Natural killer cell (primary cell): ENCODE data around the gene MPDU1. TPM values are rescaled to one million over a fixed set of nuclear protein-coding genes. Genes with fewer than 3 reads are reported as not detected.

Source experiments
- ATAC-seq, 3 donors: fragments of 150-1000 bp in 2 of 3; fragments of 200-7000 bp in 1 of 3; cut with Tn5 transposase; 1 replicate in 1 of 3; 2 replicates in 2 of 3; pipeline ENCODE4 v1.10.0; 2021; ENCODE audit warnings: mild to moderate bottlenecking in 2 of 3, moderate library complexity in 2 of 3
- DNase-seq, 2 donors: peaks; one replicate each; pipeline versions ENCODE4 v3.0.0 to v3.0.0-alpha.2; 2013 to 2021; ENCODE audit warnings: mixed read lengths in 1 of 2
- H3K27ac ChIP-seq: one replicate; pipeline ENCODE4 v1.5.1; 2013; ENCODE audit warnings: mild to moderate bottlenecking, low read length
- H3K27me3 ChIP-seq: one replicate; pipeline ENCODE4 v1.6.1; 2013; ENCODE audit warnings: low read length; ENCODE audit not compliant: control insufficient read depth, insufficient read depth
- H3K36me3 ChIP-seq: one replicate; pipeline ENCODE4 v1.6.1; 2013; ENCODE audit warnings: low read length; ENCODE audit not compliant: control insufficient read depth, insufficient read depth
- H3K4me1 ChIP-seq: one replicate; pipeline ENCODE4 v1.6.1; 2013; ENCODE audit warnings: low read length; ENCODE audit not compliant: control insufficient read depth, insufficient read depth
- H3K4me3 ChIP-seq: one replicate; pipeline ENCODE4 v1.5.1; 2013; ENCODE audit warnings: low read length
- H3K9me3 ChIP-seq: one replicate; pipeline ENCODE4 v1.6.1; 2013; ENCODE audit warnings: low read length; ENCODE audit not compliant: control insufficient read depth, insufficient read depth
- H3K27ac Mint-ChIP-seq, 2 donors: one replicate each; pipeline ENCODE4 v1.8.0; 2022; ENCODE audit warnings: mild to moderate bottlenecking in 2 of 2, mixed read lengths in 2 of 2, moderate library complexity in 1 of 2
- H3K27me3 Mint-ChIP-seq, 2 donors: one replicate each; pipeline ENCODE4 v1.8.0; 2022; ENCODE audit warnings: low read depth in 2 of 2, mixed read lengths in 2 of 2
- H3K36me3 Mint-ChIP-seq: one replicate; pipeline ENCODE4 v1.8.0; 2022; ENCODE audit warnings: mixed read lengths
- H3K4me1 Mint-ChIP-seq, 2 donors: one replicate each; pipeline ENCODE4 v1.8.0; 2022; ENCODE audit warnings: mixed read lengths in 2 of 2
- H3K4me3 Mint-ChIP-seq: one replicate; pipeline ENCODE4 v1.8.0; 2022; ENCODE audit warnings: mild to moderate bottlenecking, moderate library complexity, mixed read lengths
- H3K9me3 Mint-ChIP-seq, 2 donors: one replicate each; pipeline ENCODE4 v1.8.0; 2022; ENCODE audit warnings: mixed read lengths in 2 of 2
- WGBS: methylation state at CpG from one replicate; pipeline ENCODE4 v1.1.7; 2013; ENCODE audit warnings: missing lambda C conversion rate; ENCODE audit not compliant: insufficient coverage; 5-methylcytosine and 5-hydroxymethylcytosine counted together
- intact Hi-C: fragments of 100-400 bp; cut with micrococcal nuclease; formaldehyde crosslinking; loops from one replicate; pipeline ENCODE4 v1.14.2; 2022
- total RNA-seq, 4 donors: library from RNA; stranded (reverse); fragments of 120-200 nt in 1 of 4; gene quantifications; one replicate each; pipeline versions ENCODE4 v1.2.3 to v1.2.4, GENCODE V29; 2013 to 2022
- TF ChIP-seq, protein P1 (sequence below): fragments of 200-600 bp; IDR thresholded peaks from one replicate; pipeline ENCODE4 v1.8.0; 2022; ENCODE audit warnings: antibody characterized with exemption

The MPDU1 gene
- total RNA-seq, 3 donors from 2014 or later (not counting 1 experiment from before 2014, with no cell fraction given): 26.3 to 29.2 (median 27.1) TPM

DNA sequence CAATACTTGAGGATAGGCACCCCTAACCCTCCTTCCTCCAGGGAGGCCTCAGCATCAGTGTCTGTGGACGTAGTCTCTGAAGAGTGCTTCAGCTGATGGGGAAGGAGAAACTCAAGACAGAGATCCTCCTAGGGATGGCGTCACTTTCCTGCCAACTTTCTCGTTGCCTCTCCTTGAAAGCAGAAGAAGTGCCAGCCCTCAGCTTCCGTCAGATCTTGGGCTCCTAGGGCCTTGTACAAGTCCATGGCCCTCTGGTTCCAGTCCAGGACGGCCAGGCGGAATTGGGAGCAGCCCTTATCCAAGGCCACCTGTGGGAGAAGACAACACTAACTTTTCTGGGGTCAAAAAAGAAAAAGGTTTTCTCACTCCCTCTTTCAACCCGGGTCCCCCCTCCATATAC lies 42.7 kb downstream of the MPDU1 start:
- peak overlapping the region; percentile 73 to 91 for H3K27ac Mint-ChIP-seq
- 92% methylated on average over 7 of the region's 7 CpGs for WGBS
- no peaks in the 10 kb centered on the region for H3K36me3 Mint-ChIP-seq
- H3K4me3 Mint-ChIP-seq: peak overlapping the region; percentile 92
- Histone ChIP-seq H3K36me3 (peaks cover 2% of the 10 kb centered on the region), H3K4me3 (no peak overlapping the region), H3K27me3 (no peaks in the 10 kb centered on the region), H3K9me3 (no peaks in the 10 kb centered on the region), H3K27ac (no peak overlapping the region), H3K4me1 (peaks cover 17% of the 10 kb centered on the region)
- intact Hi-C loops: no loop called here
- TF ChIP-seq, protein P1, sequence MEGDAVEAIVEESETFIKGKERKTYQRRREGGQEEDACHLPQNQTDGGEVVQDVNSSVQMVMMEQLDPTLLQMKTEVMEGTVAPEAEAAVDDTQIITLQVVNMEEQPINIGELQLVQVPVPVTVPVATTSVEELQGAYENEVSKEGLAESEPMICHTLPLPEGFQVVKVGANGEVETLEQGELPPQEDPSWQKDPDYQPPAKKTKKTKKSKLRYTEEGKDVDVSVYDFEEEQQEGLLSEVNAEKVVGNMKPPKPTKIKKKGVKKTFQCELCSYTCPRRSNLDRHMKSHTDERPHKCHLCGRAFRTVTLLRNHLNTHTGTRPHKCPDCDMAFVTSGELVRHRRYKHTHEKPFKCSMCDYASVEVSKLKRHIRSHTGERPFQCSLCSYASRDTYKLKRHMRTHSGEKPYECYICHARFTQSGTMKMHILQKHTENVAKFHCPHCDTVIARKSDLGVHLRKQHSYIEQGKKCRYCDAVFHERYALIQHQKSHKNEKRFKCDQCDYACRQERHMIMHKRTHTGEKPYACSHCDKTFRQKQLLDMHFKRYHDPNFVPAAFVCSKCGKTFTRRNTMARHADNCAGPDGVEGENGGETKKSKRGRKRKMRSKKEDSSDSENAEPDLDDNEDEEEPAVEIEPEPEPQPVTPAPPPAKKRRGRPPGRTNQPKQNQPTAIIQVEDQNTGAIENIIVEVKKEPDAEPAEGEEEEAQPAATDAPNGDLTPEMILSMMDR: no peak
- no peaks in the 10 kb centered on the region for H3K27me3 Mint-ChIP-seq
- no peaks in the 10 kb centered on the region for H3K9me3 Mint-ChIP-seq
- peaks cover 12 to 14% of the 10 kb centered on the region in 2 donors for H3K4me1 Mint-ChIP-seq
- DNase-seq (peak in 1 of 2 donors; percentile 11), ATAC-seq (no peak)

DNA sequence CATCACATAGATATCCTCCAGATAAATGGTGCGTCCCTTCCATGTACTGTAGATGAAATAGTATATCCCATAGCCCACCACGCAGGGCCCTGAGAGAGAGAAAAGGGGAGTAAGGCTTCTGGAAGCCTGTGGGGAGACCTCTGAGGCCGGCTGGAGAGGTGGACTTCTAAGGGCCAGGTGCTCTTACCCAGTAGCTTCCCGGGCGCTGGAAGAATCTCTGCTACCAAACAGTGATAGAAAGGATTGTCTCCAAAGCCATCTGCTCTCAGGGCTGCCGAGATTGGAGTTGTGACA lies 43.3 kb downstream of the MPDU1 start:
- 33% methylated on average over 5 of the region's 6 CpGs for WGBS
- ATAC-seq (no peak), DNase-seq (peak in 1 of 2 donors; percentile 13)
- Mint-ChIP-seq H3K36me3 (no peaks in the 10 kb centered on the region), H3K4me1 (peaks cover 12 to 14% of the 10 kb centered on the region in 2 donors), H3K4me3 (peak overlapping the region; percentile 92), H3K9me3 (no peaks in the 10 kb centered on the region), H3K27me3 (no peaks in the 10 kb centered on the region), H3K27ac (peak overlapping the region; percentile 73 to 91)
- no peaks in the 10 kb centered on the region for H3K27me3 ChIP-seq
- peak overlapping the region; percentile 78 for H3K4me3 ChIP-seq
- intact Hi-C loops: no loop called here
- no peaks in the 10 kb centered on the region for H3K9me3 ChIP-seq
- H3K27ac ChIP-seq: no peak overlapping the region
- peaks cover 2% of the 10 kb centered on the region for H3K36me3 ChIP-seq
- H3K4me1 ChIP-seq: peaks cover 17% of the 10 kb centered on the region
- TF ChIP-seq, protein P1: no peak

DNA sequence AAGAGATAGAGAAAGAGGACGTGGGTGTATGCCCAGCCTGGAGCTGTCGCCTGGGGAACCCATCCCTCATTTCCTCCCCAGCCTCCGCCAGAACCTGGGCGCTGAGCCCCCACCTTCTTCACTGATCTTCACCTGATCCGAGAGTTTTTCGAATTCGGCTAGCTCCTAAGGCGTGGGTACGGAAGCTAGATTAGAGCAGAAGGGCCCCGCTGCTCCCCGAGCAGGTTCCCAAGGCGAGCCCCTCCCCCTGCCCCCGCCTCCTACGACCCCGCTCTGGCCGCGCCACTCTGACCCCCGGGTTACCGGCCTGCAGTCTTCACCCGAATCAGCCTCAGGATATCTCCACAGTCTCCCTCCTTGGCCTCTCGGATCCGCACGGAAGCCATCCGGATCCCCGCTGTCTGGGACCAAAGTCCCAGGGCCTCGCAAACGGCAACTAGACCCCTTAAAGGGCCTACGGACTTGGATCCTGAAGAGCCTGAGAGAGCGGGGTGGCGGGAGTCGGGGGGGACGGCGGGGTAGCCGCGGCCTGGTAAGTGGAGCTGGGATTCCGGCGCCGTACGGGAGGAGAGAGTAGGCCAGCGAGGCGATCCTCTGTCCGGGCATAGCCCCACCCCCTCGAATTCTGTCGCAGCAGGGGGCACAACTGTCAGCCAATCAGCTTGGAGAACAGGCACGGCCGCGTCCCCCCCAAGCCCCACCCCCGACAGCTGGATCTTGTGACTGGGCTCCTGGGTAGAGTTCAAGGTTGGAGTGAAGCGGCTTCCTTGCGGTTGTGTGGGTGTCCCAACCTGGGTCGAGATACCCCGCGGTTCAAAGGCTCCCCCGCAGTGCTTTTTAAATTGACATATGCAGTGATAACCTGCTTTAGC lies 43.8 kb downstream of the MPDU1 start, which contains the start of gene SAT2:
TSS of gene SAT2 (minus strand) at position 572 of the 872 bp plus-strand sequence. CDS start at position 386, 186 bp downstream.
- Histone ChIP-seq H3K27ac (peak within 1 kb of the TSS; percentile 75), H3K36me3 (peaks cover 2% of the 10 kb centered on the region), H3K27me3 (no peaks in the 10 kb centered on the region), H3K9me3 (no peaks in the 10 kb centered on the region), H3K4me3 (peak within 1 kb of the TSS; percentile 78), H3K4me1 (peaks cover 17% of the 10 kb centered on the region)
- peak within 1 kb of the TSS; percentile 73 to 91 for H3K27ac Mint-ChIP-seq
- TF ChIP-seq, protein P1: no peak
- WGBS: under 1% methylated on average over 53 of the region's 54 CpGs
- ATAC-seq (peak; percentile 96 to 97 (median 97)), DNase-seq (peak; percentile 68 to 92)
- no peaks in the 10 kb centered on the region for H3K27me3 Mint-ChIP-seq
- peaks cover 12 to 14% of the 10 kb centered on the region in 2 donors for H3K4me1 Mint-ChIP-seq
- H3K36me3 Mint-ChIP-seq: no peaks in the 10 kb centered on the region
- intact Hi-C loops: no loop called here
- no peaks in the 10 kb centered on the region for H3K9me3 Mint-ChIP-seq
- H3K4me3 Mint-ChIP-seq: peak within 1 kb of the TSS; percentile 92
